B cell (primary cell): ENCODE data around the gene SH3TC1. TPM values are rescaled to one million over a fixed set of nuclear protein-coding genes. Genes with fewer than 3 reads are reported as not detected.

Experiments
- ATAC-seq: fragments of 200-7000 bp; cut with Tn5 transposase; one replicate; pipeline ENCODE4 v1.10.0; 2021; ENCODE audit warnings: low read depth, mild to moderate bottlenecking, moderate number of reproducible peaks, moderate library complexity
- CTCF ChIA-PET: fragments of 350-600 bp; sonication (Branson Sonifier 250); formaldehyde crosslinking; loops from one replicate; lab custom pipeline; 2021; ENCODE audit warnings: antibody characterized with exemption, inconsistent platforms; lab: Charles Lee
- POLR2A ChIA-PET: fragments of 350-600 bp; sonication (Branson Sonifier 250); formaldehyde crosslinking; loops from one replicate; lab custom pipeline; 2021; ENCODE audit warnings: antibody characterized with exemption; lab: Charles Lee
- DNase-seq: peaks from one replicate; pipeline ENCODE4 v3.0.0; 2013
- H2AFZ ChIP-seq: 2 replicates; pipeline ENCODE4 v1.6.1; 2012; ENCODE audit warnings: mild to moderate bottlenecking, low read depth, low read length; ENCODE audit not compliant: insufficient read depth, poor library complexity, severe bottlenecking
- H3K27ac ChIP-seq, 2 donors: 1 replicate in 1 of 2; 2 replicates in 1 of 2; pipeline ENCODE4 v1.5.1; 2012 to 2013; ENCODE audit warnings: low read length in 2 of 2, mild to moderate bottlenecking in 2 of 2, moderate library complexity in 1 of 2
- H3K27me3 ChIP-seq, 4 experiments: fragments of 200-600 bp in 1 of 4; sonication (generic) in 1 of 4; replicated peaks in 1 of 4; 1 replicate in 2 of 4; 2 replicates in 2 of 4; pipeline versions ENCODE4 v1.6.1 to v1.7.0; 2013 to 2016; ENCODE audit warnings: low read length in 3 of 4, mild to moderate bottlenecking in 2 of 4, mixed read lengths in 1 of 4, moderate library complexity in 1 of 4; ENCODE audit not compliant: insufficient read depth in 4 of 4, control insufficient read depth in 3 of 4; ENCODE audit errors: control extremely low read depth in 1 of 4
- H3K36me3 ChIP-seq, 2 experiments: replicated peaks in 1 of 2; 1 replicate in 1 of 2; 2 replicates in 1 of 2; pipeline versions ENCODE4 v1.6.1 to v1.7.1; 2013; ENCODE audit warnings: low read length in 1 of 2; ENCODE audit not compliant: insufficient read depth in 2 of 2, control insufficient read depth in 1 of 2; ENCODE audit errors: control extremely low read depth in 1 of 2, extremely low read depth in 1 of 2
- H3K4me1 ChIP-seq, 2 donors: fragments of 200-600 bp in 1 of 2; sonication (generic) in 1 of 2; 1 replicate in 1 of 2; 2 replicates in 1 of 2; pipeline versions ENCODE4 v1.5.1 to v1.6.1; 2013 to 2017; ENCODE audit warnings: low read length in 2 of 2; ENCODE audit not compliant: control insufficient read depth in 2 of 2, insufficient read depth in 2 of 2
- H3K4me2 ChIP-seq: replicated peaks from 2 replicates; pipeline ENCODE3; 2012; ENCODE audit warnings: mild to moderate bottlenecking, low read depth, low read length; ENCODE audit not compliant: poor library complexity, severe bottlenecking
- H3K4me3 ChIP-seq, 5 experiments: fragments of 200-600 bp in 1 of 5; sonication (generic) in 1 of 5; 1 replicate in 3 of 5; 2 replicates in 2 of 5; pipeline versions ENCODE4 v1.5.1 to v1.7.0; 2011 to 2016; ENCODE audit warnings: low read length in 4 of 5, mild to moderate bottlenecking in 4 of 5, low read depth in 2 of 5, control low read depth in 1 of 5, moderate library complexity in 1 of 5; ENCODE audit not compliant: insufficient read depth in 1 of 5; ENCODE audit errors: control extremely low read depth in 1 of 5, extremely low read depth in 1 of 5
- H3K79me2 ChIP-seq: fragments of 200-600 bp; sonication (generic); one replicate; pipeline ENCODE4 v1.6.0; 2016; ENCODE audit warnings: low read length; ENCODE audit not compliant: control insufficient read depth, insufficient read depth
- H3K9ac ChIP-seq: fragments of 200-600 bp; sonication (generic); 2 replicates; pipeline ENCODE4 v1.6.1; 2017; ENCODE audit warnings: mild to moderate bottlenecking, low read length, moderate library complexity
- H3K9me3 ChIP-seq, 3 donors: one replicate each; pipeline versions ENCODE4 v1.6.1 to v1.7.1; 2013; ENCODE audit warnings: low read length in 2 of 3; ENCODE audit not compliant: control insufficient read depth in 2 of 3, insufficient read depth in 1 of 3; ENCODE audit errors: control extremely low read depth in 1 of 3
- H4K20me1 ChIP-seq: 2 replicates; pipeline ENCODE4 v1.6.0; 2012; ENCODE audit warnings: mild to moderate bottlenecking, low read length; ENCODE audit not compliant: insufficient read depth, control insufficient read depth, poor library complexity, severe bottlenecking
- H3K27ac Mint-ChIP-seq: one replicate; pipeline ENCODE4 v1.8.0; 2021; ENCODE audit warnings: mixed read lengths
- H3K27me3 Mint-ChIP-seq: one replicate; pipeline ENCODE4 v1.8.0; 2021; ENCODE audit warnings: mixed read lengths
- H3K4me1 Mint-ChIP-seq: one replicate; pipeline ENCODE4 v1.8.0; 2021; ENCODE audit warnings: mixed read lengths
- H3K4me3 Mint-ChIP-seq: one replicate; pipeline ENCODE4 v1.8.0; 2021; ENCODE audit warnings: mixed read lengths
- H3K9me3 Mint-ChIP-seq: one replicate; pipeline ENCODE4 v1.8.0; 2022; ENCODE audit warnings: mixed read lengths; ENCODE audit not compliant: insufficient read depth
- EZH2 ChIP-seq: IDR thresholded peaks from 2 replicates; pipeline ENCODE4 v1.6.1; 2012; ENCODE audit warnings: borderline replicate concordance, low read depth, mild to moderate bottlenecking, moderate library complexity, low read length; ENCODE audit not compliant: insufficient read depth, poor library complexity, severe bottlenecking
- WGBS: methylation state at CpG from one replicate; pipeline ENCODE4 v1.1.5; 2013; ENCODE audit warnings: missing lambda C conversion rate; ENCODE audit not compliant: insufficient coverage; 5-methylcytosine and 5-hydroxymethylcytosine counted together
- intact Hi-C: fragments of 100-400 bp; cut with micrococcal nuclease; formaldehyde crosslinking; loops from one replicate; pipeline ENCODE4 v1.10.0; 2022
- polyA plus RNA-seq: library from polyadenylated mRNA; depleted of rRNA; stranded (reverse); fragments of >200 nt; gene quantifications from 2 replicates; pipeline ENCODE4 v1.2.3, GENCODE V29; 2012
- total RNA-seq, 2 donors: library from RNA; stranded (reverse); fragments of 120-200 nt in 1 of 2; gene quantifications; 1 replicate in 1 of 2; 2 replicates in 1 of 2; pipeline versions ENCODE4 v1.2.3 to v1.2.4, GENCODE V29; 2013 to 2022
- TF ChIP-seq, protein P1 (sequence below): fragments of 200-600 bp; IDR thresholded peaks from one replicate; pipeline ENCODE4 v1.8.0; 2022; ENCODE audit warnings: antibody characterized with exemption, mild to moderate bottlenecking

The SH3TC1 gene
- total and polyA plus RNA-seq, 2 donors (not counting 1 experiment from before 2014, with no cell fraction given): 63.8 to 388 TPM

DNA sequence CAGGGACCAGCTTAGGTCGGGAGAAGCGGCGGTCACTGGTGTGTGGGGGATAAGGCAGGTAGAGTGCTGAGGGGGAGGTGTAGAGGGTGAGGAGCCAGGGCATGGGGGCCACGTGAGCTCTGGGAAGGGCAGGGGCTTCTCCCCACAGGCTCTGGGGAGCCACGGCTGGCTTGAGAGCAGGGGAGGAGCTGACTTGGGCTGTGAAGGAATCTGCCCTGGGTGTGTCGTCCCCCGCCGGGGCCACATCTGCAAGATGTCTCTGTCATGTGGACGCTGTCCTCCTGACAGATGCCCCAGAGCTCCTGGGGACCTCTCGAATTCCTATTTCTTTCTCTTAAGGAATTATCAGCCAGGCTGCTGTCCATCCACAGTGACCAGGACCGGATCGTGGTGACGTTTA, 15.0 kb downstream of the SH3TC1 start:
- Histone ChIP-seq H3K4me1 (no peaks in the 10 kb centered on the region), H3K27me3 (no peaks in the 10 kb centered on the region), H2AFZ (no peak overlapping the region), H3K4me2 (no peak overlapping the region), H4K20me1 (peaks cover 77% of the 10 kb centered on the region), H3K79me2 (peaks cover 39% of the 10 kb centered on the region), H3K27ac (no peak overlapping the region), H3K36me3 (peaks cover 0 to 88% of the 10 kb centered on the region in 2 experiments), H3K4me3 (no peak overlapping the region), H3K9me3 (no peaks in the 10 kb centered on the region), H3K9ac (no peak overlapping the region)
- 82% methylated on average over 10 of the region's 13 CpGs for WGBS
- intact Hi-C loops: no loop called here
- TF ChIP-seq EZH2: no peak
- TF ChIP-seq, protein P1, sequence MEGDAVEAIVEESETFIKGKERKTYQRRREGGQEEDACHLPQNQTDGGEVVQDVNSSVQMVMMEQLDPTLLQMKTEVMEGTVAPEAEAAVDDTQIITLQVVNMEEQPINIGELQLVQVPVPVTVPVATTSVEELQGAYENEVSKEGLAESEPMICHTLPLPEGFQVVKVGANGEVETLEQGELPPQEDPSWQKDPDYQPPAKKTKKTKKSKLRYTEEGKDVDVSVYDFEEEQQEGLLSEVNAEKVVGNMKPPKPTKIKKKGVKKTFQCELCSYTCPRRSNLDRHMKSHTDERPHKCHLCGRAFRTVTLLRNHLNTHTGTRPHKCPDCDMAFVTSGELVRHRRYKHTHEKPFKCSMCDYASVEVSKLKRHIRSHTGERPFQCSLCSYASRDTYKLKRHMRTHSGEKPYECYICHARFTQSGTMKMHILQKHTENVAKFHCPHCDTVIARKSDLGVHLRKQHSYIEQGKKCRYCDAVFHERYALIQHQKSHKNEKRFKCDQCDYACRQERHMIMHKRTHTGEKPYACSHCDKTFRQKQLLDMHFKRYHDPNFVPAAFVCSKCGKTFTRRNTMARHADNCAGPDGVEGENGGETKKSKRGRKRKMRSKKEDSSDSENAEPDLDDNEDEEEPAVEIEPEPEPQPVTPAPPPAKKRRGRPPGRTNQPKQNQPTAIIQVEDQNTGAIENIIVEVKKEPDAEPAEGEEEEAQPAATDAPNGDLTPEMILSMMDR: no peak
- Mint-ChIP-seq H3K4me3 (no peak overlapping the region), H3K27ac (no peak overlapping the region), H3K9me3 (no peaks in the 10 kb centered on the region), H3K4me1 (no peaks in the 10 kb centered on the region), H3K27me3 (no peaks in the 10 kb centered on the region)
- ATAC-seq: no peak
- POLR2A ChIA-PET: no interaction called here
- no peak for DNase-seq
- CTCF ChIA-PET: interaction anchor here (1.1 to 2.0 kb wide), 3 partner anchors 11 to 38 kb away, joined by 3 to 7 read pairs (median 3); no protein-coding TSS in a partner anchor

DNA sequence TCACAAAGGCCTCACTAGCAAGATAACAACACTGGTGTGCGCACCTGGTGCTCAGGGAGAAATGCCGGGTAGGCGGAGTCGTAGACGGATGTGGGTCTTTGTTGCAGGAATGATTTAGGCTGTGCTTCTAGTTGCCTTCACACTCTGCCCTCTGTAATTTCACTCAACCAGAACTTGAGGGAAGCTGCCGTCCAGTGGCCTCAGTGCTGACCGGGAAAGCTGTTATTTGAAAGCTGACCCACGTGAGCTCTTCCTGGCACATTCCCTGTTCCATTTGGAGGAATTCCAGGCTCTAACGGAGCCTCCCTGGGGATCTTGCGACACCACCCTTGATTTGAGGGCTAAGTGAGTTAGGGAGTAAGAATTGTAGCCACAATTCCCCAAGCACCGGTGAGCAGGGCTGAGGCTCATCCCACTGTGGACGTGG, 15.9 kb downstream of the SH3TC1 start:
- DNase-seq: no peak
- Histone ChIP-seq H3K36me3 (peaks cover 0 to 88% of the 10 kb centered on the region in 2 experiments), H3K27me3 (no peaks in the 10 kb centered on the region), H3K4me2 (no peak overlapping the region), H3K27ac (no peak overlapping the region), H3K79me2 (peaks cover 30% of the 10 kb centered on the region), H4K20me1 (peaks cover 68% of the 10 kb centered on the region), H3K4me3 (no peak overlapping the region), H3K9me3 (no peaks in the 10 kb centered on the region), H3K9ac (no peak overlapping the region), H3K4me1 (no peaks in the 10 kb centered on the region), H2AFZ (no peak overlapping the region)
- Mint-ChIP-seq H3K27me3 (no peaks in the 10 kb centered on the region), H3K4me3 (no peak overlapping the region), H3K9me3 (no peaks in the 10 kb centered on the region), H3K27ac (no peak overlapping the region), H3K4me1 (no peaks in the 10 kb centered on the region)
- intact Hi-C loops: no loop called here
- no peak for ATAC-seq
- 94% methylated on average over 11 of the region's 12 CpGs for WGBS
- ChIA-PET POLR2A (no interaction called here), CTCF (interaction anchor here (1.0 to 1.3 kb wide), 3 partner anchors 12 to 38 kb away, joined by 3 to 5 read pairs (median 3); no protein-coding TSS in a partner anchor)
- no peak for TF ChIP-seq EZH2
- TF ChIP-seq, protein P1: no peak
